ENCODE results near the gene SPR. TPM values are rescaled to one million over a fixed set of nuclear protein-coding genes. Genes with fewer than 3 reads are reported as not detected.

SPR gene
- polyA plus RNA-seq, 2 of the 4 experiments (the other 2 are of a cell fraction) = 88.5 to 138 TPM

DNA sequence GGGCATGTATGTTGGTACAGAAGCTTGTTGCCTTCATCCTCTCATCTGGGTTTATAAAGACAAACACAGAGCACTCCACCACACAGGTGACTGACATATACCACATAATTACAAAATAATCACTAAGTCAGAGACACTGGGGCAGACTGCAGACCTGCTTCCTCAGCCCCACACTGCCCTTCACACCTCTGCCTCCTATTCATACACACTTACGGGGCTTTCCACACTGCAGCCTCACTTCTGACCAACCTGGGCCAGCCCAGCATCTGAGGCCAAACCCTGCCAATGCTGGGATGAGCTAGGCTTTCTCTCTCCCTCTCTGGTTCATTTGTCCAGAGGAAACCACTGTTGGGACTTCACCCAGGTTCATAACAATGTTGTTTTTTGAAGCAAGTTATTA, 34.6 kb downstream of the SPR start (continued):
- no peak for TF ChIP-seq REST (IDR thresholded peaks at IDR 0.05)
- no peak for TF ChIP-seq RNF2 (IDR thresholded peaks at IDR 0.05; ENCODE audit: borderline replicate concordance, low read depth)
- no peak for TF ChIP-seq MAZ (IDR thresholded peaks at IDR 0.05; ENCODE audit: borderline replicate concordance, low read depth, low read length)
- no peak for TF ChIP-seq POLR2AphosphoS2 (conservative IDR thresholded peaks at IDR 0.05; ENCODE audit: low read length)
- TF ChIP-seq HMGXB4 (CRISPR knock-in tag; IDR thresholded peaks at IDR 0.05; ENCODE audit: borderline replicate concordance) = no peak
- TF ChIP-seq EHF (CRISPR knock-in tag; IDR thresholded peaks at IDR 0.05) = no peak
- no peak for TF ChIP-seq EHMT2 (IDR thresholded peaks at IDR 0.05; ENCODE audit: low read depth)
- TF ChIP-seq HOXB5 (CRISPR knock-in tag; IDR thresholded peaks at IDR 0.05) = no peak
- TF ChIP-seq TP53 (CRISPR knock-in tag; IDR thresholded peaks at IDR 0.05) = no peak

DNA sequence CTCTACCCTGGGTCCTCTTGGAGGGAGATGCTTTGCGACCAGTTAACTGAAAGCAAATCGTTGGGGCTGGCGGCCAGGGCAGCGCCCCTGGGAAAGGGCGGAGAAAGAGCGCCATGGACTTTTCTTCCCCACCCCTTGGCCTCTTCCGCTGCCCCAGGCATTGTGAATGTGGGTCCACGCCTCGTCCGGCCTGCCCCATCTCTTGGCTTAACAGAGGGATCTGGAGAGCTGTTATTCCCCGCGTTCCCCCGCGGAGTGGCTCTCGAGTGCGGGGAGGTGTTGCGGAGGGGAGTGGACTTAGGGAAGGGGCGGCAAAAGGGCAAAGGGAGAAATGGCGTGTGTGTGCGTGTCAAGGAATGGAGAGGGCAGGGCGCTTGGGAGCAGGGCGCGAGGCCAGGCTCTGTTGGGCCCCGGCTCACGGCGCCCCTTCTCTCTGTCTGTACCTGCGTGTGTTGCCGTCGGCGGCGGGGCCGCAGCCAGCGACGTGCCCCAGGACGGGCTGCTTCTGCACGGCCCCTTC, 36.7 kb downstream of the SPR start:
- Histone ChIP-seq H3K4me3 (no peak overlapping the region), H3K9me3 (no peaks in the 10 kb centered on the region), H3K27ac (no peak overlapping the region), H3K4me1 (peaks cover 8% of the 10 kb centered on the region; the same call in 1 of the 3 replicates), H3K4me2 (0 out of 3 replicates have a peak overlapping the region, but pooled peaks have one; percentile 13)
- TF ChIP-seq RFX5 (IDR thresholded peaks at IDR 0.05) (no peak), CTCF (IDR thresholded peaks at IDR 0.05) (no peak), NR3C1 (IDR thresholded peaks at IDR 0.05) (no peak), RAD21 (conservative IDR thresholded peaks at IDR 0.05 in 1 of 2, IDR thresholded peaks at IDR 0.05 in 1 of 2) (no peak), KDM1A (IDR thresholded peaks at IDR 0.05; ENCODE audit: low read depth) (no peak), CBX8 (IDR thresholded peaks at IDR 0.05) (no peak), FOSL2 (IDR thresholded peaks at IDR 0.05) (no peak), FOSL2 (CRISPR knock-in tag; IDR thresholded peaks at IDR 0.05) (no peak), EHMT2 (IDR thresholded peaks at IDR 0.05; ENCODE audit: low read depth) (no peak), JUN (IDR thresholded peaks at IDR 0.05) (no peak), TP53 (CRISPR knock-in tag; IDR thresholded peaks at IDR 0.05) (no peak), FOSB (CRISPR knock-in tag; IDR thresholded peaks at IDR 0.05) (no peak), HOXA7 (CRISPR knock-in tag; IDR thresholded peaks at IDR 0.05) (no peak)
- TF ChIP-seq, protein P1, sequence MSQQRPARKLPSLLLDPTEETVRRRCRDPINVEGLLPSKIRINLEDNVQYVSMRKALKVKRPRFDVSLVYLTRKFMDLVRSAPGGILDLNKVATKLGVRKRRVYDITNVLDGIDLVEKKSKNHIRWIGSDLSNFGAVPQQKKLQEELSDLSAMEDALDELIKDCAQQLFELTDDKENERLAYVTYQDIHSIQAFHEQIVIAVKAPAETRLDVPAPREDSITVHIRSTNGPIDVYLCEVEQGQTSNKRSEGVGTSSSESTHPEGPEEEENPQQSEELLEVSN (IDR thresholded peaks at IDR 0.05; ENCODE audit: borderline replicate concordance, low read depth) = no peak
- DNase-seq (ENCODE audit: low read depth in 1 of 2, low spot score in 1 of 2) = no peak
- ChIA-PET CTCF (interaction anchor here (1.1 to 13.4 kb wide), 6 partner anchors 10 to 289 kb away, joined by 3 to 211 read pairs (median 14); partner anchors contain the start of gene SPR), POLR2A (no interaction called here)
- ATAC-seq = peak in 1 of 2 experiments; percentile 25; a peak in 3 of 6 replicates
- WGBS (ENCODE audit: missing lambda C conversion rate) = 42% methylated on average over 36 of the region's 36 CpGs
- FAIRE-seq = no peak

Data from A549 (cell line).